Activated T-cell treated with anti-CD3 and anti-CD28 coated beads for 1 hour (primary cell): ENCODE data around the gene PTPRE.

Source experiments
- DNase-seq: peaks from one replicate; pipeline ENCODE4 v3.0.0-alpha.2; 2020; ENCODE audit warnings: low read depth

The PTPRE gene

DNA sequence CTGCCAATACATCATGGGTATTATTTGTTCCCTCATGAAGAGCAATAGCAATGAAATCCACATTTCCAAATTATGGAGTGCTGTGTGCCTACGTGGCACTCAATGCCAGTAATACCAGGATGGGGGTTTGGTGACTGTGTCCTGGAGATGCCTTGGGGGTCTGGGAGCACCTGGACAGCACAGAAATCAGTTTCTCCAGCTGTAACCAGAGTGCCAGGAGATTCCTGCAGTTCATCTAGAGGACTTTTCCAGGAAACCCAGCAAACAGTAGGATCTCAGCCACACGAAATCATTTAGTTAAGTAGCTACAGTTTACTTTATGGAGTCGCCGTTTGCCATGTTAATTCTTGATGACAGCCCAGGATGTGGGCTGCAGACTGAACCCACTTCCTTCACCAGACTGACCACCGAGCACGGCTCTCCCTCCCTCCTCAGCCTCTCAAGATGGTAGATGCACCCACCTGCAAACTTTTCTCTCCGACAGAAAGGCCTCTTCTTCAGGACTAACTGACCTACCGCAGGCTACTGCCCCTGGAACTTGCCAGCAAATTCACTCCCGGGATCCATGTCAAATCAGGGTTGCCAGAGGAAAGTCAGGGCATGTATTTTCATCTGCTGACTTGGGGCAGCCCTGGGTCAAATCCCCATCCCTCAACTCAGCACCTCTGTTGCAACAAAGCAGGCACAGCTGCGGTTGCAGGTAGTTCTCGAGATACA is 189.0 kb downstream of the PTPRE start:
- DNase-seq: no peak

DNA sequence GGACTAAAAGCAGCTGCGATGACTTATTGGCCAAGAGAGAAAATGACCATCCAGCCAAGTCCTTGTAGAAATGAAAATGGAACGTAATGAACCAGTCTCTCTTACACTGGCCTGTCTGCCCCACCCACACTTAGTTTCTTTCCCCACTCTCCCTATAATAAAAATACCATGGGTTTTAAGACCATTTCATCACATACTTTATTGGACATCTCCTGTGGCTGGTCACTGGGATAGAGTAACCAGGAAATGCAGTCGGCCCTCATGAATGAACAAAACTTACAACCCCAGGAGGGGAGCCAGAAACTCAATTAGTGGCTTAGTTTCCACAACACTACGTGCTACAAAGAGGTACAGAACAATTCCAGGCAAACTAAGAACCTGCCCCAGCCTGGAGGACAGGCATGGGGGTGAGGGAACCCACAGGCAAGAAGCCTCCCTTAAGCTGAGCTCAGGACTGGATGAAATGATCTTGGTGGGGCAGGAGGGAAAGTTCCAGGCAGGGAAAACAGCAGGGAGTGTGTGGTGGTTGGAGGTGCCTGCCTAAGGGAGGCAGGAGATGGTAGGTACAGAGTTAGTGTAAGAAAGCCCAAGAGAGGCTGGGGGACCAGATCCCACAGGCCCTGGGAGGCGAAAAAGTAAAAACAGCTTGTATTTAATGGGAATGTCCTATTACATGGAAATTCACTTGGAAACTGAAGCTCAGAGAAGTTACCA is 189.7 kb downstream of the PTPRE start:
- no peak for DNase-seq

- no peak for DNase-seq
These were observed 190.9 kb downstream of the PTPRE start for GRCh38 chr10:128097783-128098182.

GRCh38 chr10:128098631-128099030 is 191.7 kb downstream of the PTPRE start:
- DNase-seq: no peak

DNA sequence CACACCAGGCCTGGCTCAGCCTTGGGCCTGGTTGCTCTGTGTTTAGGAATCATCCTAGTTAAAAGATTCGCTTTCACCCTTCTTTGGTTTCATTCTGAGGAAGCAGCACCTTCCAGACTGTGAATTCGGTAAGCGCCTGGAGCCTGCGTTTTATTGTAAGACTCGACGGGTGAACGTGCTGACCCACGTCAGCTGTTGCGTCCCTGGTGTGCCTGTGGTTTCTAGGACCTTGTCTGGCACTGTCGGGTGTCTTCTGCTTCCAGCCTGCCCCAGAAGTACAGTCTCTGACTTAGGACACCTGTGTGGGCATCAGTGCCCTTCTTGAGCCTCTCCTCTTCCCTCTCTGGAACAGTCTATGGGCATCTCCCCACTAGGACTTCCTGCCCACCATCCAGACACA is 193.0 kb downstream of the PTPRE start:
- DNase-seq: no peak

DNA sequence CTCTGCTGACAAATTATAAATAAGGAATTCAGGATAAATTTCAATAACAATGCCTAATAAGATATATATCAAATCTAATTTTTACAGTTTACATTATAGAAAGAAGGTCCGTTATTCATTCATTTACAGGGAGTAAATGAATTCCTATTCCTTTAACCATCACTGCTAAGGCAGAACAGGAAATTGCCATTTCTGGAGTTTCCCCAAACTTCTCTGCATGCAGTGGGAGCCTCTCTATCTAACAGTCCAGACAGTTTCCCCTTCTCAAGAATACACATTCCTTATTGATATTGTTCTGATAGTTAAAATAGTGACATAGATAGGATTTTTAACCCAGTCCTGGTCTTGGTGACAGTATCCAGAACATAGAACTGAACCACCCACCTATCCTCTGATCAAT is 195.0 kb downstream of the PTPRE start:
- no peak for DNase-seq

GRCh38 chr10:128102480-128103228 is 195.8 kb downstream of the PTPRE start:
- DNase-seq: no peak

DNA sequence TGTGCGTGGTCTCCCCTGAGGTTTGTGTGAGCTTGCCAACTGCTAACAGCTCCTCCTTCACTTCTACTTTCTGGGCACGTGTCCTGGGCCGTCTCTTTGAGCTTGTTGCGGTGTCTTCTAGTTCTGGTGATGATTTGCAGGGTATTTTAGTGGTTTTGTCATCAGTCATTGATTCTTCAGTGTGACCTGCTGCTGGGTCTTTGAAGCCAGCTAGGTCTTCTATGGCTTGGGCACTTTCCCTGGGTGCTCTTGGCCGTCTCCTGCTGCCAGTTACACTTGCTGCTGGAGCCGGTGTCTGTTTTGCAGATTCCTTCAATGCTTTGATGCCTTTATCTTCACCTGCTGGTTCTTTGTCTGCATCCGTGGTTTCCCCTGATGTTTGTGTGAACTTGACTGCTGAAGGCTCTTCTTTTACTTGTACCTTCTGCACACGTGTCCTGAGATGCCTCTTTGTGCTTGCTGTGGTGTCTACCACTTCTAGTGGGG is 196.4 kb downstream of the PTPRE start:
- DNase-seq: no peak

GRCh38 chr10:128105383-128105782 is 198.5 kb downstream of the PTPRE start:
- no peak for DNase-seq

GRCh38 chr10:128109707-128110106 is 202.8 kb downstream of the PTPRE start:
- DNase-seq: no peak

GRCh38 chr10:128110339-128110738 is 203.4 kb downstream of the PTPRE start:
- DNase-seq: no peak

DNA sequence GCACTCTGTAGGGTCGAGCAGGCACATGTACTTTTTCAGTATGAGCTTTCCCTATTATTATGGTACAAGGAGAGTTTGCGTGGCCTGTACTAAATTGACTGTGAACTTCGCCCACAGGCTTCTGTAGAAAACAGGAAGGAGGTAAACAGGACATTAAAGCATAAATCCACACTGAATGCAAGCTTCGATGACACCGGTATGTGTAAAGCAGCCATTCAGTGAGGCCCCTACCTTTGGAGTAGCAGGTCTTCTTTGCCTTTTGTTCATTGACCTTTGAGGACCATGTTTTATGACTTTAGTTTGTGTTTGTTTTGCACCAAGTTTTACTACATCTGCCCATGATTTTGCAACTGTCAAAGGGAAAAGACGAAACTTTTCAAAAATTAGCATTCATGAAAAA is 204.8 kb downstream of the PTPRE start:
- no peak for DNase-seq

- DNase-seq: no peak
These were observed 206.1 kb downstream of the PTPRE start for GRCh38 chr10:128113026-128113425.

GRCh38 chr10:128114901-128115300 is 208.0 kb downstream of the PTPRE start:
- no peak for DNase-seq

- DNase-seq: no peak
These were observed 208.5 kb downstream of the PTPRE start for GRCh38 chr10:128115356-128115755.

- DNase-seq: no peak
These were observed 209.3 kb downstream of the PTPRE start for GRCh38 chr10:128116187-128116586.

DNA sequence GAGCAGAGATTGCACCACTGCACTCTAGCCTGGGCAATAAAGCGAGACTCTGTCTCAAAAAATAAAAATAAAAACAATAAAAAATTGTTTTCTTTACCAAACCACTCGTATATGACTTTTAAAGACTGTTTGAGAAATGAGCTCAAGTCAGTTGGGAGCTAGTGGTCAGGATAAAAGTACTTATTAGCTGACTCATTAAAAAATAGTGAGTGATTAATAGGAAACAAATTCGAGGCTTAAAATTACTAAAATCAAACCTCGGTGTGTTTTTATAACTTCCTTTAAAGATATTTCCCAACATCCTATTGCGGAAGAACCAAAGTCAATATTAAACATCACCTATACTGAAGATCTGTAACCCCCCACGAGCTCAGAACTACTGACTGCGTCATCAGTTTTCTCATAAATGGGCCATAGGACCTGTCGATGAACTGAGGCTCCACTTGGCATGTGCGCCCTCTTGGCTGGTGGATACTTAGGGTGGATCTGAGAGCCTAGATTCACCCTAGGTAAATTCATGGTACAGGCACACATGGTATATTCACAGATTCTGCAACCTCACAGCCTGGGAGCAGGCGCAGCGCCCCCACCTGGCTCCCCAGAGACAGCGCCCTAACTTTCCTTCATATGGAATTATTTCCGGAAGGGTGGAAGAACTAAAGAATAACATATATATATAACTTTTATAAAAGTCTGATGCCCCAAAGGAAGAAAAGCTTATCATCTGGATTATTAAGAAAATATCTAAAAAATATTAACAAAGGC is 210.1 kb downstream of the PTPRE start:
- no peak for DNase-seq

GRCh38 chr10:128121750-128122412 is 215.0 kb downstream of the PTPRE start:
- DNase-seq: no peak

- no peak for DNase-seq
These were observed 216.0 kb downstream of the PTPRE start for GRCh38 chr10:128122931-128123330.

DNA sequence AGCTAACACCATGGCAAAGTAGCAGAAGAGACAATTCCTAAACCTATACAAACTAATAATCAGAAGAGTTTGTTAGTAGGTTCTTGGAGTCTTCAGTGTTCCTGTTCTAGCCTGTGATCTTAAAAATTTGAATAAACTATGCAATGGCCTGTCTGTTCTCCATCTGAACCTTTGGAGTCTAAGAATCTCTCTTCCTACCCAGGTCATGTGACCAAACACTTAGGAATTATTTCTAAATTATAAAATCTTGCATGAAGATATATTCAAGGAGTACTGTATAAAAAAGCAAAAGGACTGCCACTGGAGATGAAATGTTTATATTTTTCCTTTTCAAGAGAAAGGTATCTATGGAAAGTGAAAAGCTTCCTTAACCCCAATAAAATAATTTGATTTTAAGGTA is 216.9 kb downstream of the PTPRE start:
- no peak for DNase-seq

GRCh38 chr10:128124813-128125403 is 218.0 kb downstream of the PTPRE start:
- DNase-seq: no peak
